Measurements from ENCODE around the gene GRID2. TPM values are rescaled to one million over a fixed set of nuclear protein-coding genes. Genes with fewer than 3 reads are reported as not detected.

GRID2 gene
- total RNA-seq, 1 donor from 2014 or later, result not detected

- peaks cover 4% of the 10 kb centered on the region for H3K4me1 Mint-ChIP-seq (ENCODE audit: unreplicated experiment)
- H3K27me3 Mint-ChIP-seq (ENCODE audit: unreplicated experiment), result peaks cover 9% of the 10 kb centered on the region
- no peaks in the 10 kb centered on the region for H3K36me3 Mint-ChIP-seq (ENCODE audit: unreplicated experiment)
- H3K9me3 Mint-ChIP-seq (ENCODE audit: unreplicated experiment), result no peaks in the 10 kb centered on the region
- no peak for DNase-seq (ENCODE audit: extremely low spot score, unreplicated experiment)
- H3K4me3 Mint-ChIP-seq (ENCODE audit: unreplicated experiment), result no peak overlapping the region
- TF ChIP-seq CTCF (IDR thresholded peaks at IDR 0.05), result no peak
- no peak overlapping the region for H3K27ac Mint-ChIP-seq (ENCODE audit: unreplicated experiment)
Measured at GRCh38 chr4:93749292-93749761, 1445.6 kb downstream of the GRID2 start.

- H3K4me3 Mint-ChIP-seq (ENCODE audit: unreplicated experiment), result no peak overlapping the region
- H3K27ac Mint-ChIP-seq (ENCODE audit: unreplicated experiment), result no peak overlapping the region
- H3K27me3 Mint-ChIP-seq (ENCODE audit: unreplicated experiment), result peaks cover 9% of the 10 kb centered on the region
- no peaks in the 10 kb centered on the region for H3K9me3 Mint-ChIP-seq (ENCODE audit: unreplicated experiment)
- TF ChIP-seq CTCF (IDR thresholded peaks at IDR 0.05), result no peak
- H3K36me3 Mint-ChIP-seq (ENCODE audit: unreplicated experiment), result no peaks in the 10 kb centered on the region
- peaks cover 4% of the 10 kb centered on the region for H3K4me1 Mint-ChIP-seq (ENCODE audit: unreplicated experiment)
- DNase-seq (ENCODE audit: extremely low spot score, unreplicated experiment), result no peak
Measured at GRCh38 chr4:93751411-93751810, 1447.6 kb downstream of the GRID2 start.

- Mint-ChIP-seq H3K9me3 (ENCODE audit: unreplicated experiment) (no peaks in the 10 kb centered on the region), H3K27me3 (ENCODE audit: unreplicated experiment) (peaks cover 16% of the 10 kb centered on the region), H3K36me3 (ENCODE audit: unreplicated experiment) (no peaks in the 10 kb centered on the region), H3K27ac (ENCODE audit: unreplicated experiment) (no peak overlapping the region), H3K4me1 (ENCODE audit: unreplicated experiment) (peaks cover 9% of the 10 kb centered on the region), H3K4me3 (ENCODE audit: unreplicated experiment) (no peak overlapping the region)
- no peak for TF ChIP-seq CTCF (IDR thresholded peaks at IDR 0.05)
- DNase-seq (ENCODE audit: extremely low spot score, unreplicated experiment), result no peak
Measured at GRCh38 chr4:93756101-93756500, 1452.3 kb downstream of the GRID2 start.

GRCh38 chr4:93759506-93759905 lies 1455.7 kb downstream of the GRID2 start:
- Mint-ChIP-seq H3K27ac (ENCODE audit: unreplicated experiment) (no peak overlapping the region), H3K36me3 (ENCODE audit: unreplicated experiment) (no peaks in the 10 kb centered on the region), H3K9me3 (ENCODE audit: unreplicated experiment) (no peaks in the 10 kb centered on the region), H3K4me1 (ENCODE audit: unreplicated experiment) (peaks cover 9% of the 10 kb centered on the region), H3K4me3 (ENCODE audit: unreplicated experiment) (no peak overlapping the region), H3K27me3 (ENCODE audit: unreplicated experiment) (peaks cover 38% of the 10 kb centered on the region)
- DNase-seq (ENCODE audit: extremely low spot score, unreplicated experiment), result no peak
- no peak for TF ChIP-seq CTCF (IDR thresholded peaks at IDR 0.05)

- Mint-ChIP-seq H3K27ac (ENCODE audit: unreplicated experiment) (no peak overlapping the region), H3K27me3 (ENCODE audit: unreplicated experiment) (peaks cover 43% of the 10 kb centered on the region), H3K9me3 (ENCODE audit: unreplicated experiment) (no peaks in the 10 kb centered on the region), H3K4me3 (ENCODE audit: unreplicated experiment) (no peak overlapping the region), H3K4me1 (ENCODE audit: unreplicated experiment) (peaks cover 9% of the 10 kb centered on the region), H3K36me3 (ENCODE audit: unreplicated experiment) (no peaks in the 10 kb centered on the region)
- no peak for TF ChIP-seq CTCF (IDR thresholded peaks at IDR 0.05)
- DNase-seq (ENCODE audit: extremely low spot score, unreplicated experiment), result no peak
Measured at GRCh38 chr4:93760284-93760683, 1456.5 kb downstream of the GRID2 start.
